Measurements from ENCODE around the gene DCLK2.

DNA sequence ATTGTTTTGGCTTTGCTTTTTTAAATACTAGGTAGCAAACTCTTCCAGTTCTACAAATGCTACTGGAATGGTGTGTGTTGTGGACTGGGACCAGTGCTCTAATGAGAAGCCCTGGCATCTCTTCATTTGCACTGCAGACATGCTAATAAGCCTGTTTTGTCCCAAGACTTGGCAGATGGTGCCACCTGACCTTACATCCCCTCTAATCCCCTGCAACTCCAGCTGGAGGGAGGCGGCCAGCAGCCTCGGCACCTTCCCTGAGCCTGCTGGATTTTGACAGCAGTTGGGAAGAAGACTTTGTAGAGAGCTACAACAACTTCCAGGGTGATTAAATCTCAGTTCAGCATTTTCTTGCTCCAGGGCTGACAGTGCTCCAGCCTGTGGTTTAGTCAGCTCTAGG is 200.0 kb downstream of the DCLK2 start:
- TF ChIP-seq, protein P1, sequence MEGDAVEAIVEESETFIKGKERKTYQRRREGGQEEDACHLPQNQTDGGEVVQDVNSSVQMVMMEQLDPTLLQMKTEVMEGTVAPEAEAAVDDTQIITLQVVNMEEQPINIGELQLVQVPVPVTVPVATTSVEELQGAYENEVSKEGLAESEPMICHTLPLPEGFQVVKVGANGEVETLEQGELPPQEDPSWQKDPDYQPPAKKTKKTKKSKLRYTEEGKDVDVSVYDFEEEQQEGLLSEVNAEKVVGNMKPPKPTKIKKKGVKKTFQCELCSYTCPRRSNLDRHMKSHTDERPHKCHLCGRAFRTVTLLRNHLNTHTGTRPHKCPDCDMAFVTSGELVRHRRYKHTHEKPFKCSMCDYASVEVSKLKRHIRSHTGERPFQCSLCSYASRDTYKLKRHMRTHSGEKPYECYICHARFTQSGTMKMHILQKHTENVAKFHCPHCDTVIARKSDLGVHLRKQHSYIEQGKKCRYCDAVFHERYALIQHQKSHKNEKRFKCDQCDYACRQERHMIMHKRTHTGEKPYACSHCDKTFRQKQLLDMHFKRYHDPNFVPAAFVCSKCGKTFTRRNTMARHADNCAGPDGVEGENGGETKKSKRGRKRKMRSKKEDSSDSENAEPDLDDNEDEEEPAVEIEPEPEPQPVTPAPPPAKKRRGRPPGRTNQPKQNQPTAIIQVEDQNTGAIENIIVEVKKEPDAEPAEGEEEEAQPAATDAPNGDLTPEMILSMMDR (IDR thresholded peaks at IDR 0.05; ENCODE audit: poor library complexity, severe bottlenecking), result no peak
- no peak for TF ChIP-seq EZH2 (IDR thresholded peaks at IDR 0.05; ENCODE audit: borderline replicate concordance, insufficient read depth, low read length, poor library complexity, severe bottlenecking)
- no peak for TF ChIP-seq TAF1 (IDR thresholded peaks at IDR 0.05; ENCODE audit: low read depth)
- no peak for TF ChIP-seq MXI1 (conservative IDR thresholded peaks at IDR 0.05; ENCODE audit: poor library complexity, severe bottlenecking)
- TF ChIP-seq POLR2AphosphoS5 (IDR thresholded peaks at IDR 0.05), result no peak
- no peak for TF ChIP-seq RAD21 (conservative IDR thresholded peaks at IDR 0.05)
- TF ChIP-seq, protein P2, sequence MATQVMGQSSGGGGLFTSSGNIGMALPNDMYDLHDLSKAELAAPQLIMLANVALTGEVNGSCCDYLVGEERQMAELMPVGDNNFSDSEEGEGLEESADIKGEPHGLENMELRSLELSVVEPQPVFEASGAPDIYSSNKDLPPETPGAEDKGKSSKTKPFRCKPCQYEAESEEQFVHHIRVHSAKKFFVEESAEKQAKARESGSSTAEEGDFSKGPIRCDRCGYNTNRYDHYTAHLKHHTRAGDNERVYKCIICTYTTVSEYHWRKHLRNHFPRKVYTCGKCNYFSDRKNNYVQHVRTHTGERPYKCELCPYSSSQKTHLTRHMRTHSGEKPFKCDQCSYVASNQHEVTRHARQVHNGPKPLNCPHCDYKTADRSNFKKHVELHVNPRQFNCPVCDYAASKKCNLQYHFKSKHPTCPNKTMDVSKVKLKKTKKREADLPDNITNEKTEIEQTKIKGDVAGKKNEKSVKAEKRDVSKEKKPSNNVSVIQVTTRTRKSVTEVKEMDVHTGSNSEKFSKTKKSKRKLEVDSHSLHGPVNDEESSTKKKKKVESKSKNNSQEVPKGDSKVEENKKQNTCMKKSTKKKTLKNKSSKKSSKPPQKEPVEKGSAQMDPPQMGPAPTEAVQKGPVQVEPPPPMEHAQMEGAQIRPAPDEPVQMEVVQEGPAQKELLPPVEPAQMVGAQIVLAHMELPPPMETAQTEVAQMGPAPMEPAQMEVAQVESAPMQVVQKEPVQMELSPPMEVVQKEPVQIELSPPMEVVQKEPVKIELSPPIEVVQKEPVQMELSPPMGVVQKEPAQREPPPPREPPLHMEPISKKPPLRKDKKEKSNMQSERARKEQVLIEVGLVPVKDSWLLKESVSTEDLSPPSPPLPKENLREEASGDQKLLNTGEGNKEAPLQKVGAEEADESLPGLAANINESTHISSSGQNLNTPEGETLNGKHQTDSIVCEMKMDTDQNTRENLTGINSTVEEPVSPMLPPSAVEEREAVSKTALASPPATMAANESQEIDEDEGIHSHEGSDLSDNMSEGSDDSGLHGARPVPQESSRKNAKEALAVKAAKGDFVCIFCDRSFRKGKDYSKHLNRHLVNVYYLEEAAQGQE (IDR thresholded peaks at IDR 0.05; ENCODE audit: borderline replicate concordance), result no peak
- no peak for TF ChIP-seq EP300 (conservative IDR thresholded peaks at IDR 0.05; ENCODE audit: poor library complexity, severe bottlenecking)
- TF ChIP-seq SMC3 (conservative IDR thresholded peaks at IDR 0.05; ENCODE audit: poor library complexity), result no peak
